Astrocyte (in vitro differentiated cells and primary cell): Measurements from ENCODE around the gene LELP1. TPM values are rescaled to one million over a fixed set of nuclear protein-coding genes. Genes with fewer than 3 reads are reported as not detected.

Experiments used
- DNase-seq: peaks from one replicate; pipeline ENCODE4 v3.0.0-alpha.2; 2010; ENCODE audit warnings: low read depth
- FAIRE-seq: peaks from 2 replicates; lab custom pipeline; 2011; peaks lifted over from hg19 to GRCh38; lab: Jason Lieb, UNC
- H2AFZ ChIP-seq: 2 replicates; pipeline ENCODE4 v1.6.0; 2012; ENCODE audit warnings: low read depth, low read length, inconsistent platforms
- H3K27ac ChIP-seq: 2 replicates; pipeline ENCODE4 v1.5.1; 2011; ENCODE audit warnings: low read depth, low read length, inconsistent platforms
- H3K27me3 ChIP-seq: 2 replicates; pipeline ENCODE4 v1.6.0; 2011; ENCODE audit warnings: low read length, inconsistent platforms; ENCODE audit not compliant: insufficient read depth
- H3K36me3 ChIP-seq: 2 replicates; pipeline ENCODE4 v1.5.1; 2011; ENCODE audit warnings: low read length, inconsistent platforms; ENCODE audit not compliant: insufficient read depth
- H3K4me1 ChIP-seq: 2 replicates; pipeline ENCODE4 v1.5.1; 2011; ENCODE audit warnings: low read length, inconsistent platforms; ENCODE audit not compliant: insufficient read depth
- H3K4me2 ChIP-seq: 2 replicates; pipeline ENCODE4 v1.6.0; 2012; ENCODE audit warnings: low read length, inconsistent platforms
- H3K4me3 ChIP-seq: 2 replicates; pipeline ENCODE4 v1.5.1; 2011; ENCODE audit warnings: low read depth, mild to moderate bottlenecking, low read length, inconsistent platforms; ENCODE audit not compliant: insufficient read depth
- H3K79me2 ChIP-seq: 2 replicates; pipeline ENCODE4 v1.6.0; 2012; ENCODE audit warnings: mild to moderate bottlenecking, low read length, inconsistent platforms; ENCODE audit not compliant: insufficient read depth
- H3K9ac ChIP-seq: 2 replicates; pipeline ENCODE4 v1.6.0; 2012; ENCODE audit warnings: mild to moderate bottlenecking, low read length, inconsistent platforms
- H3K9me3 ChIP-seq: 2 replicates; pipeline ENCODE4 v1.5.1; 2012; ENCODE audit warnings: low read depth, mild to moderate bottlenecking, low read length, inconsistent platforms; ENCODE audit not compliant: insufficient read depth
- H4K20me1 ChIP-seq: 2 replicates; pipeline ENCODE4 v1.6.0; 2012; ENCODE audit warnings: low read length, inconsistent platforms; ENCODE audit not compliant: insufficient read depth
- H3K27ac Mint-ChIP-seq: one replicate; pipeline ENCODE4 v1.8.0; 2021; ENCODE audit warnings: mild to moderate bottlenecking, mixed read lengths; ENCODE audit not compliant: unreplicated experiment
- H3K27me3 Mint-ChIP-seq: one replicate; pipeline ENCODE4 v1.8.0; 2021; ENCODE audit warnings: low read depth, mixed read lengths; ENCODE audit not compliant: unreplicated experiment
- H3K36me3 Mint-ChIP-seq: one replicate; pipeline ENCODE4 v1.8.0; 2021; ENCODE audit warnings: low read depth, mixed read lengths; ENCODE audit not compliant: unreplicated experiment
- H3K4me1 Mint-ChIP-seq: one replicate; pipeline ENCODE4 v1.8.0; 2021; ENCODE audit warnings: low read depth, mixed read lengths; ENCODE audit not compliant: unreplicated experiment
- H3K4me3 Mint-ChIP-seq: one replicate; pipeline ENCODE4 v1.8.0; 2021; ENCODE audit warnings: mild to moderate bottlenecking, moderate library complexity, mixed read lengths; ENCODE audit not compliant: unreplicated experiment
- H3K9me3 Mint-ChIP-seq: one replicate; pipeline ENCODE4 v1.8.0; 2021; ENCODE audit warnings: mild to moderate bottlenecking, mixed read lengths; ENCODE audit not compliant: unreplicated experiment
- CTCF ChIP-seq: IDR thresholded peaks from 2 replicates; pipeline ENCODE4 v1.5.1; 2011; ENCODE audit warnings: low read depth, mild to moderate bottlenecking, inconsistent platforms, low read length, moderate library complexity; ENCODE audit not compliant: insufficient read depth
- EZH2 ChIP-seq: IDR thresholded peaks from 2 replicates; pipeline ENCODE4 v1.6.1; 2012; ENCODE audit warnings: mild to moderate bottlenecking, low read length, inconsistent platforms; ENCODE audit not compliant: insufficient read depth
- total RNA-seq: library from RNA; stranded (reverse); gene quantifications from 2 replicates; pipeline ENCODE4 v1.2.1, GENCODE V29; 2021

LELP1 gene
- total RNA-seq, 1 donor from 2014 or later = not detected

GRCh38 chr1:153238527-153238926 lies 35.3 kb downstream of the LELP1 start:
- no peak for TF ChIP-seq EZH2
- no peak for TF ChIP-seq CTCF
- Histone ChIP-seq H3K36me3 (no peaks in the 10 kb centered on the region), H3K9ac (no peak overlapping the region), H3K79me2 (no peaks in the 10 kb centered on the region), H3K4me3 (no peak overlapping the region), H3K4me1 (no peaks in the 10 kb centered on the region), H4K20me1 (no peaks in the 10 kb centered on the region), H3K9me3 (no peaks in the 10 kb centered on the region), H3K4me2 (no peak overlapping the region), H3K27ac (no peak overlapping the region), H3K27me3 (no peaks in the 10 kb centered on the region), H2AFZ (no peak overlapping the region)
- Mint-ChIP-seq H3K27me3 (no peaks in the 10 kb centered on the region), H3K4me1 (no peaks in the 10 kb centered on the region), H3K9me3 (no peaks in the 10 kb centered on the region), H3K4me3 (no peak overlapping the region), H3K27ac (no peak overlapping the region), H3K36me3 (no peaks in the 10 kb centered on the region)
- FAIRE-seq (no peak), DNase-seq (no peak)

- no peak overlapping the region for H3K27ac ChIP-seq
- H3K4me1 Mint-ChIP-seq = no peaks in the 10 kb centered on the region
- FAIRE-seq = no peak
Observed at GRCh38 chr1:153242160-153242559, 38.9 kb downstream of the LELP1 start.

More at GRCh38 chr1:153242160-153242559, 38.9 kb downstream of the LELP1 start:
- Mint-ChIP-seq H3K4me3 (no peak overlapping the region), H3K9me3 (no peaks in the 10 kb centered on the region), H3K27me3 (peaks cover 2% of the 10 kb centered on the region), H3K27ac (no peak overlapping the region), H3K36me3 (no peaks in the 10 kb centered on the region)
- Histone ChIP-seq H3K36me3 (no peaks in the 10 kb centered on the region), H3K9ac (no peak overlapping the region), H3K79me2 (no peaks in the 10 kb centered on the region), H3K4me3 (no peak overlapping the region), H4K20me1 (no peaks in the 10 kb centered on the region), H2AFZ (no peak overlapping the region), H3K9me3 (no peaks in the 10 kb centered on the region), H3K27me3 (no peaks in the 10 kb centered on the region), H3K4me1 (no peaks in the 10 kb centered on the region), H3K4me2 (no peak overlapping the region)
- no peak for DNase-seq
- no peak for TF ChIP-seq CTCF
- no peak for TF ChIP-seq EZH2
